Measurements from ENCODE around the gene PIK3CB. TPM values are rescaled to one million over a fixed set of nuclear protein-coding genes. Genes with fewer than 3 reads are reported as not detected.
"Not testable (repeated sequence)": the region's sequence is repeated elsewhere in the genome, so short reads cannot be mapped to it uniquely, and the experiment has no call there.

The PIK3CB gene
- total and polyA plus RNA-seq, 8 donors: 12.1 to 39.6 (median 15.0) TPM

DNA sequence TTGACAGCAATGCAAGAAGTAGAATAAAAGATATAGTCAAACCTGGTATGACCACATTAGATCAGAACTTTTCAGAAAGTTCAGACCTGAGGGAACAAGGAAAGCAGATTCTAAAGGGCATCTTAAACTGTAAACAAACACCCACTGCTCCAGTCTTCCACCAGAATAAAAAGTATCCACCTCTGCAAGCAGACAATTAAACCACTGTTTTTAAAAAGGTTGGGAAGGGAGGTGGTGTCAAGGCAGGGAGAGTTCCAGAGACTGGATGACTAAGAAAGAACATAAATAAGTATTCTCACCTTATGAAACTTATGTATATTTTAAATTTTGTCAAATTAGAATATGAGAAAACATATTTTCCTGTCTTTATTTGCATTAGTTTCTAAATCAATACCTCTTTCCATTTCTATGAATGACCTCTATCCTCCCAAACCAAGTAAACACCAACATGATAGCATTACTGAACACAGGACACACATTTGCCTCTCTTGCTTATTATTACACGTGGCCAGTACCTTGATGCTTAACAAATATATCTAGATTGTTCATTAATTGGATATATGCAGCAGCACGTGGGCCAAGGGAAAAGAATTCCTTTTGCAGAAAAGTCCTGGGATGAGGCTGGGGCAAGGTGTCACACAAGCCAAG is 31.6 kb downstream of the PIK3CB start:
- Histone ChIP-seq H3K4me1 (peaks cover 0 to 7% of the 10 kb centered on the region in 2 donors), H3K36me3 (no peaks in the 10 kb centered on the region), H3K27ac (no peak overlapping the region), H3K27me3 (no peaks in the 10 kb centered on the region), H3K9me3 (no peaks in the 10 kb centered on the region), H3K4me3 (no peak overlapping the region)
- intact Hi-C loops (cut with DNase I): no loop called here
- ATAC-seq (no peak), DNase-seq (no peak)
- TF ChIP-seq, protein P1, sequence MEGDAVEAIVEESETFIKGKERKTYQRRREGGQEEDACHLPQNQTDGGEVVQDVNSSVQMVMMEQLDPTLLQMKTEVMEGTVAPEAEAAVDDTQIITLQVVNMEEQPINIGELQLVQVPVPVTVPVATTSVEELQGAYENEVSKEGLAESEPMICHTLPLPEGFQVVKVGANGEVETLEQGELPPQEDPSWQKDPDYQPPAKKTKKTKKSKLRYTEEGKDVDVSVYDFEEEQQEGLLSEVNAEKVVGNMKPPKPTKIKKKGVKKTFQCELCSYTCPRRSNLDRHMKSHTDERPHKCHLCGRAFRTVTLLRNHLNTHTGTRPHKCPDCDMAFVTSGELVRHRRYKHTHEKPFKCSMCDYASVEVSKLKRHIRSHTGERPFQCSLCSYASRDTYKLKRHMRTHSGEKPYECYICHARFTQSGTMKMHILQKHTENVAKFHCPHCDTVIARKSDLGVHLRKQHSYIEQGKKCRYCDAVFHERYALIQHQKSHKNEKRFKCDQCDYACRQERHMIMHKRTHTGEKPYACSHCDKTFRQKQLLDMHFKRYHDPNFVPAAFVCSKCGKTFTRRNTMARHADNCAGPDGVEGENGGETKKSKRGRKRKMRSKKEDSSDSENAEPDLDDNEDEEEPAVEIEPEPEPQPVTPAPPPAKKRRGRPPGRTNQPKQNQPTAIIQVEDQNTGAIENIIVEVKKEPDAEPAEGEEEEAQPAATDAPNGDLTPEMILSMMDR (IDR thresholded peaks at IDR 0.05): no peak

DNA sequence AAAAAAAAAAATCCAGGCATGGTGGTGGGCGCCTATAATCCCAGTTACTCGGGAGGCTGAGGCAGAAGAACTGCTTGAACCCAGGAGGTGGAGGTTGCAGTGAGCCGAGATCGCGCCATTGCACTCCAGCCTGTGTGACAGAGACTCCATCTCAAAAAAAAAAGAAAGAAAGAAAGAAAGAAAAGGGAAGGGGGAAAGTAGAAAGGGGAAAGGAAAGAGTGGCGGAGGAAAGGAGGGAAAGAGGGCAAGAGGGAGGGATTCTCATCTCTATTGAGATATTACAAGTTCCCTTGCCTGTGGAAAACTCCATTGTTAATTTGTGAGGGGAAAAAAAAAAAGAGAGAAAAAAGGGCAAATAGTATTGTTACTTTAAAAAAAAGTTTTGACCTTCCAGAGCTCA is 32.5 kb downstream of the PIK3CB start:
- H3K36me3 ChIP-seq; H3K27me3 ChIP-seq; H3K27ac ChIP-seq; H3K4me1 ChIP-seq; H3K9me3 ChIP-seq; H3K4me3 ChIP-seq; intact Hi-C loops (cut with DNase I); DNase-seq; ATAC-seq: not testable (repeated sequence)

DNA sequence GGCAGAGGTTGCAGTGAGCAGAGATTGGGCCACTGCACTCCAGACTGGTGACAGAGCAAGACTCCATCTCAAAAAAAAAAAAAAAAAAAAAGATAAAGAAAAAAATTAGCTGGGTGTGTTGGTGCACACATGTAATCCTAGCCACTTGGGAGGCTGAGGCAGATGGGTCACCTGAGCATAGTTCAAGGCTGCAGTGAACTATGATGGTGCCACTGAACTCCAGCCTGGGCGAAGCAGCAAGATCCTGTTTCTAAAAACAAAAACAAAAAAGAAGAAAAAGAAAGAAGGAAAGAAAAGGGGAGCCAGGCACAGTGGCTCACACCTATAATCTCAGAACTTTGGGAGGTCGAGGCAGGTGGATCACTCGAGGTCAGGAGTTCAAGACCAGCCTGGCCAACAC is 32.9 kb downstream of the PIK3CB start:
- no peak overlapping the region for H3K4me3 ChIP-seq
- TF ChIP-seq, protein P1 (IDR thresholded peaks at IDR 0.05): no peak
- H3K4me1 ChIP-seq: peaks cover 0 to 7% of the 10 kb centered on the region in 2 donors
- no peak for DNase-seq
- no peak for ATAC-seq
- no peaks in the 10 kb centered on the region for H3K9me3 ChIP-seq
- H3K36me3 ChIP-seq: no peaks in the 10 kb centered on the region
- intact Hi-C loops (cut with DNase I): no loop called here
- H3K27me3 ChIP-seq: no peaks in the 10 kb centered on the region
- H3K27ac ChIP-seq: no peak overlapping the region

DNA sequence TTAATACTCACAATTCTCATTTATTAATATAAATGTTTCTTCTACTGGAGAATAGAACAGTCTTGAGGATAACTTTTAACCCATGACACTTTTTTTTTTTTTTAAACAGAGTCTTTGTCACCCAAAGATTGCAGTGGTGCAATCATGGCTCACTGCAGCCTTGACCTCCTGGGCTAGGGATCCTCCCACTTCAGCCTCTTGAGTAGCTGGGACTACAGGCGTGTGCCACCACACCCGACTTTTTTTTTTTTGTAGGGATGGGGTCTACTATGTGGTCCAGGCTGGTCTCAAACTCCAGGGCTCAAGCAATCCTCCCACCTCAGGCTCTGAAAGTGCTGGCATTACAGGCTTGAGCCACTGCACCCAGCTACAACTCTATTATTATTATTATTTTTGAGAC is 34.5 kb downstream of the PIK3CB start:
- H3K27ac ChIP-seq: peak overlapping the region in 1 of 2 donors; percentile 18
- H3K4me1 ChIP-seq: peaks cover 0 to 7% of the 10 kb centered on the region in 2 donors
- H3K36me3 ChIP-seq: peaks cover 0 to 6% of the 10 kb centered on the region in 2 donors
- intact Hi-C loops (cut with DNase I): no loop called here
- DNase-seq (no peak), ATAC-seq (no peak)
- TF ChIP-seq, protein P1 (IDR thresholded peaks at IDR 0.05): no peak
- no peaks in the 10 kb centered on the region for H3K27me3 ChIP-seq
- no peaks in the 10 kb centered on the region for H3K9me3 ChIP-seq
- no peak overlapping the region for H3K4me3 ChIP-seq

DNA sequence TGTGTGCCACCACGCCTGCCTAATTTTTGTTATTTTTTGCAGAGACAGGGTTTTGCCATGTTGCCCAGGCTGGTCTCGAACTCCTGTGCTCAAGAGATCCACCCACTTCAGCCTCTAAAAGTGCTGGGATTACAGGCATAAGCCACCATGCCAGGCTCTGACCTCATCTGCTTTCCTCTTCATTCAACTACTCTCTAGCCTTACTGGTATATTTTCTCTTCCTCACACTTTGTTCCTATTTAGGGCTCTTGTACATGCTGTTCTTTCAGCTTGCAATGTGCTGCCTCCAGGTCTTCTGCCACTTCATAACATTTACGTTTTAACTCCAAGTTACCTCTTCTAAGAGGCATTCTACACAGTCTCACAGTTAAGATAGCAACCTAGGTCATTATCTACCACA is 34.9 kb downstream of the PIK3CB start:
- no peak for DNase-seq
- Histone ChIP-seq H3K4me3 (no peak overlapping the region), H3K27me3 (no peaks in the 10 kb centered on the region), H3K4me1 (peaks cover 0 to 7% of the 10 kb centered on the region in 2 donors), H3K36me3 (peaks cover 0 to 10% of the 10 kb centered on the region in 2 donors), H3K27ac (peak overlapping the region in 1 of 2 donors; percentile 18), H3K9me3 (no peaks in the 10 kb centered on the region)
- TF ChIP-seq, protein P1 (IDR thresholded peaks at IDR 0.05): no peak
- peak; percentile 48 for ATAC-seq
- intact Hi-C loops (cut with DNase I): no loop called here
